HUES64 (cell line): ENCODE data around the gene PVALB.

Experiments used
- H3K27ac ChIP-seq: 2 replicates; pipeline ENCODE4 v1.7.0; 2013; ENCODE audit warnings: low read depth, low read length, inconsistent platforms
- H3K27me3 ChIP-seq: 2 replicates; pipeline ENCODE4 v1.6.1; 2013; ENCODE audit warnings: mild to moderate bottlenecking, low read length; ENCODE audit not compliant: insufficient read depth
- H3K36me3 ChIP-seq: 2 replicates; pipeline ENCODE4 v1.6.1; 2013; ENCODE audit warnings: mild to moderate bottlenecking, low read length; ENCODE audit not compliant: insufficient read depth
- H3K4me1 ChIP-seq: 2 replicates; pipeline ENCODE4 v1.6.1; 2013; ENCODE audit warnings: mild to moderate bottlenecking, low read length, moderate library complexity; ENCODE audit not compliant: insufficient read depth
- H3K4me3 ChIP-seq: 2 replicates; pipeline ENCODE4 v1.5.1; 2013; ENCODE audit warnings: mild to moderate bottlenecking, low read length, moderate library complexity
- H3K9ac ChIP-seq: 2 replicates; pipeline ENCODE4 v1.6.1; 2013; ENCODE audit warnings: mild to moderate bottlenecking, low read depth, low read length
- H3K9me3 ChIP-seq: 2 replicates; pipeline ENCODE4 v1.6.1; 2013; ENCODE audit warnings: low read depth, low read length; ENCODE audit not compliant: insufficient read depth
- WGBS: fragments of 150-250, 120-280 bp; methylation state at CpG from one replicate; pipeline ENCODE4 v1.1.7; 2013; ENCODE audit warnings: missing lambda C conversion rate; 5-methylcytosine and 5-hydroxymethylcytosine counted together

PVALB gene

GRCh38 chr22:36769541-36770512 is 47.0 kb downstream of the PVALB start:
- H3K27me3 ChIP-seq = no peaks in the 10 kb centered on the region
- no peak overlapping the region for H3K9ac ChIP-seq
- peaks cover 19% of the 10 kb centered on the region for H3K36me3 ChIP-seq
- no peak overlapping the region for H3K27ac ChIP-seq
- 0 out of 2 replicates have a peak, but pooled peaks cover 4% of the 10 kb centered on the region for H3K4me1 ChIP-seq
- no peak overlapping the region for H3K4me3 ChIP-seq
- WGBS = 87% methylated on average over 23 of the region's 23 CpGs
- H3K9me3 ChIP-seq = no peaks in the 10 kb centered on the region

- WGBS = 91% methylated on average over 13 of the region's 13 CpGs
- H3K4me3 ChIP-seq = no peak overlapping the region
- 0 out of 2 replicates have a peak, but pooled peaks cover 4% of the 10 kb centered on the region for H3K4me1 ChIP-seq
- H3K9me3 ChIP-seq = no peaks in the 10 kb centered on the region
- no peaks in the 10 kb centered on the region for H3K27me3 ChIP-seq
- H3K9ac ChIP-seq = no peak overlapping the region
- peaks cover 23% of the 10 kb centered on the region for H3K36me3 ChIP-seq
- H3K27ac ChIP-seq = no peak overlapping the region
Observed at GRCh38 chr22:36768616-36769015, 48.2 kb downstream of the PVALB start.

GRCh38 chr22:36768141-36768540 is 48.7 kb downstream of the PVALB start:
- Histone ChIP-seq H3K4me1 (0 out of 2 replicates have a peak, but pooled peaks cover 4% of the 10 kb centered on the region), H3K36me3 (peaks cover 28% of the 10 kb centered on the region), H3K27me3 (no peaks in the 10 kb centered on the region), H3K9ac (no peak overlapping the region), H3K27ac (no peak overlapping the region), H3K9me3 (no peaks in the 10 kb centered on the region), H3K4me3 (no peak overlapping the region)
- WGBS = 92% methylated on average over 5 of the region's 5 CpGs

- Histone ChIP-seq H3K27ac (no peak overlapping the region), H3K9me3 (no peaks in the 10 kb centered on the region), H3K4me3 (no peak overlapping the region), H3K9ac (no peak overlapping the region), H3K4me1 (0 out of 2 replicates have a peak, but pooled peaks cover 4% of the 10 kb centered on the region), H3K27me3 (no peaks in the 10 kb centered on the region), H3K36me3 (peaks cover 34% of the 10 kb centered on the region)
- 91% methylated on average over 10 of the region's 10 CpGs for WGBS
Observed at GRCh38 chr22:36767035-36767775, 49.6 kb downstream of the PVALB start.

- no peaks in the 10 kb centered on the region for H3K9me3 ChIP-seq
- H3K27ac ChIP-seq = no peak overlapping the region
- H3K4me3 ChIP-seq = no peak overlapping the region
- no peaks in the 10 kb centered on the region for H3K27me3 ChIP-seq
- H3K9ac ChIP-seq = no peak overlapping the region
- 0 out of 2 replicates have a peak, but pooled peaks cover 3% of the 10 kb centered on the region for H3K4me1 ChIP-seq
- H3K36me3 ChIP-seq = peaks cover 40% of the 10 kb centered on the region
- 85% methylated on average over 11 of the region's 11 CpGs for WGBS
Observed at GRCh38 chr22:36765943-36766450, 50.8 kb downstream of the PVALB start.

- H3K27me3 ChIP-seq = no peaks in the 10 kb centered on the region
- no peak overlapping the region for H3K9ac ChIP-seq
- H3K36me3 ChIP-seq = peaks cover 40% of the 10 kb centered on the region
- H3K27ac ChIP-seq = no peak overlapping the region
- no peaks in the 10 kb centered on the region for H3K4me1 ChIP-seq
- H3K9me3 ChIP-seq = no peaks in the 10 kb centered on the region
- 94% methylated on average over 17 of the region's 17 CpGs for WGBS
- H3K4me3 ChIP-seq = no peak overlapping the region
Observed at GRCh38 chr22:36765131-36765942, 51.5 kb downstream of the PVALB start.

GRCh38 chr22:36764641-36765040 is 52.2 kb downstream of the PVALB start:
- Histone ChIP-seq H3K27ac (no peak overlapping the region), H3K4me1 (no peaks in the 10 kb centered on the region), H3K36me3 (peaks cover 40% of the 10 kb centered on the region), H3K9me3 (no peaks in the 10 kb centered on the region), H3K27me3 (no peaks in the 10 kb centered on the region), H3K9ac (no peak overlapping the region), H3K4me3 (no peak overlapping the region)
- WGBS = 94% methylated on average over 6 of the region's 6 CpGs

GRCh38 chr22:36764060-36764459 is 52.8 kb downstream of the PVALB start:
- no peaks in the 10 kb centered on the region for H3K27me3 ChIP-seq
- no peak overlapping the region for H3K27ac ChIP-seq
- no peaks in the 10 kb centered on the region for H3K9me3 ChIP-seq
- H3K36me3 ChIP-seq = peaks cover 40% of the 10 kb centered on the region
- H3K4me1 ChIP-seq = no peaks in the 10 kb centered on the region
- no peak overlapping the region for H3K9ac ChIP-seq
- 95% methylated on average over 9 of the region's 9 CpGs for WGBS
- H3K4me3 ChIP-seq = no peak overlapping the region

GRCh38 chr22:36763576-36763975 is 53.3 kb downstream of the PVALB start:
- no peaks in the 10 kb centered on the region for H3K27me3 ChIP-seq
- H3K4me3 ChIP-seq = no peak overlapping the region
- no peak overlapping the region for H3K27ac ChIP-seq
- H3K4me1 ChIP-seq = no peaks in the 10 kb centered on the region
- no peaks in the 10 kb centered on the region for H3K9me3 ChIP-seq
- no peak overlapping the region for H3K9ac ChIP-seq
- H3K36me3 ChIP-seq = peaks cover 40% of the 10 kb centered on the region
- WGBS = 93% methylated on average over 8 of the region's 8 CpGs

GRCh38 chr22:36762687-36763260 is 54.1 kb downstream of the PVALB start:
- Histone ChIP-seq H3K27me3 (no peaks in the 10 kb centered on the region), H3K4me3 (no peak overlapping the region), H3K36me3 (peaks cover 40% of the 10 kb centered on the region), H3K9me3 (no peaks in the 10 kb centered on the region), H3K9ac (no peak overlapping the region), H3K4me1 (no peaks in the 10 kb centered on the region), H3K27ac (no peak overlapping the region)
- WGBS = 95% methylated on average over 17 of the region's 17 CpGs
